Loucy (cell line): ENCODE measurements around the gene ISX.

Experiments
- H2AFZ ChIP-seq: fragments of 200-600 bp; sonication (generic); 2 replicates; pipeline ENCODE4 v1.6.0; 2016; ENCODE audit warnings: antibody characterized with exemption, mild to moderate bottlenecking, low read length, moderate library complexity
- H3F3A ChIP-seq: fragments of 200-600 bp; 2 replicates; pipeline ENCODE4 v1.6.0; 2016; ENCODE audit warnings: antibody characterized with exemption, low read depth, mild to moderate bottlenecking
- H3K27me3 ChIP-seq: fragments of 200-600 bp; sonication (generic); 2 replicates; pipeline ENCODE4 v1.6.1; 2014; ENCODE audit warnings: low read length, mild to moderate bottlenecking; ENCODE audit not compliant: insufficient read depth, poor library complexity, severe bottlenecking
- H3K36me3 ChIP-seq: fragments of 200-600 bp; sonication (generic); 2 replicates; pipeline ENCODE4 v1.6.1; 2016; ENCODE audit warnings: low read length; ENCODE audit not compliant: insufficient read depth
- H3K4me1 ChIP-seq: fragments of 200-600 bp; sonication (generic); 2 replicates; pipeline ENCODE4 v1.5.1; 2014; ENCODE audit warnings: low read length, mild to moderate bottlenecking; ENCODE audit not compliant: insufficient read depth, poor library complexity, severe bottlenecking
- H3K4me2 ChIP-seq: fragments of 200-600 bp; sonication (generic); 2 replicates; pipeline ENCODE4 v1.6.0; 2014; ENCODE audit warnings: antibody characterized with exemption, low read length, low read depth, mild to moderate bottlenecking; ENCODE audit not compliant: poor library complexity, severe bottlenecking
- H3K4me3 ChIP-seq: fragments of 200-600 bp; sonication (generic); 2 replicates; pipeline ENCODE4 v1.5.1; 2014; ENCODE audit warnings: low read length, mild to moderate bottlenecking, mixed read lengths; ENCODE audit not compliant: poor library complexity, severe bottlenecking
- H3K79me2 ChIP-seq: fragments of 200-600 bp; sonication (generic); 2 replicates; pipeline ENCODE4 v1.6.1; 2014; ENCODE audit warnings: low read length; ENCODE audit not compliant: insufficient read depth
- H3K9ac ChIP-seq: fragments of 200-600 bp; sonication (generic); 2 replicates; pipeline ENCODE4 v1.6.0; 2014; ENCODE audit warnings: mild to moderate bottlenecking, low read depth, low read length, moderate library complexity; ENCODE audit not compliant: poor library complexity, severe bottlenecking
- H3K9me2 ChIP-seq: fragments of 200-600 bp; sonication (generic); replicated peaks from 2 replicates; pipeline ENCODE4 v1.6.1; 2016; ENCODE audit warnings: low read depth, low read length, mixed read lengths
- H3K9me3 ChIP-seq: fragments of 200-600 bp; sonication (generic); 2 replicates; pipeline ENCODE4 v1.6.1; 2014; ENCODE audit warnings: mild to moderate bottlenecking, antibody characterized with exemption, low read length, low read depth; ENCODE audit not compliant: insufficient read depth
- H4K20me1 ChIP-seq: fragments of 200-600 bp; sonication (generic); 2 replicates; pipeline ENCODE4 v1.6.0; 2014; ENCODE audit warnings: antibody characterized with exemption, low read length, mild to moderate bottlenecking; ENCODE audit not compliant: insufficient read depth, poor library complexity, severe bottlenecking
- CTCF ChIP-seq: fragments of 200-600 bp; sonication (generic); conservative IDR thresholded peaks from 2 replicates; pipeline ENCODE4 v1.5.1; 2014; ENCODE audit warnings: mild to moderate bottlenecking, antibody characterized with exemption, low read length
- EZH2phosphoT487 ChIP-seq: fragments of 200-600 bp; IDR thresholded peaks from 2 replicates; pipeline ENCODE4 v1.6.1; 2018; ENCODE audit warnings: antibody characterized with exemption, mild to moderate bottlenecking, moderate library complexity, borderline replicate concordance

The ISX gene

GRCh38 chr22:35099883-35100282, 33.9 kb downstream of the ISX start:
- H3K4me1 ChIP-seq: no peaks in the 10 kb centered on the region
- no peaks in the 10 kb centered on the region for H3F3A ChIP-seq
- no peak overlapping the region for H3K4me3 ChIP-seq
- no peak overlapping the region for H3K9ac ChIP-seq
- no peak for TF ChIP-seq CTCF
- no peak for TF ChIP-seq EZH2phosphoT487
- no peaks in the 10 kb centered on the region for H3K79me2 ChIP-seq
- no peaks in the 10 kb centered on the region for H3K36me3 ChIP-seq
- H3K9me3 ChIP-seq: no peaks in the 10 kb centered on the region
- no peaks in the 10 kb centered on the region for H3K9me2 ChIP-seq
- no peaks in the 10 kb centered on the region for H4K20me1 ChIP-seq
- no peaks in the 10 kb centered on the region for H3K27me3 ChIP-seq
- H3K4me2 ChIP-seq: no peak overlapping the region
- no peak overlapping the region for H2AFZ ChIP-seq

DNA sequence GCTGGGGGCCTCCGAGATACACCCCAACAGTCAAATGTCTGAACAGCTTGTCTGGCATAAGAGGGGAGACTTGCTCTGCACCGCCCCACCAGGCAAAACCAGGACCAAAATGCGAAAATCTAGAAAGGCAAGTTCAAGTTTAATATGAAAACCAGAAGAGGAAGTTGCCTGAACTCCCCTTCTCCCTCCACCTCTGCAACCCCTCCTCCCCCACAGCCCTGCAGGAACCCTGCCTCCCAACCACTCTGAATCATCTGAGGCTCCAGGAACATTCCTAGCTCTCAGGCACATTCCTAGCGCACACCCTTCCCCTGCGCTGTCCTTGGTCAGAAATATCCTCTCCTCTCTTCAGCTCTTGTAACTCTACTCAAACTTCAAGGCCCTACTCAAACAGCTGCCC, 36.7 kb downstream of the ISX start:
- Histone ChIP-seq H3K4me1 (no peaks in the 10 kb centered on the region), H3K9me3 (no peaks in the 10 kb centered on the region), H4K20me1 (no peaks in the 10 kb centered on the region), H3K27me3 (no peaks in the 10 kb centered on the region), H3K9ac (no peak overlapping the region), H2AFZ (no peak overlapping the region), H3F3A (no peaks in the 10 kb centered on the region), H3K36me3 (no peaks in the 10 kb centered on the region), H3K9me2 (no peaks in the 10 kb centered on the region), H3K4me2 (no peak overlapping the region), H3K79me2 (no peaks in the 10 kb centered on the region), H3K4me3 (no peak overlapping the region)
- TF ChIP-seq CTCF: no peak
- TF ChIP-seq EZH2phosphoT487: no peak

GRCh38 chr22:35103761-35104160, 37.8 kb downstream of the ISX start:
- Histone ChIP-seq H4K20me1 (no peaks in the 10 kb centered on the region), H3K9me2 (no peaks in the 10 kb centered on the region), H3K4me1 (no peaks in the 10 kb centered on the region), H3K27me3 (no peaks in the 10 kb centered on the region), H3K9me3 (peaks cover 9% of the 10 kb centered on the region; the same call in 1 of the 2 replicates), H3K36me3 (no peaks in the 10 kb centered on the region), H3K4me2 (no peak overlapping the region), H3K79me2 (no peaks in the 10 kb centered on the region), H3K4me3 (no peak overlapping the region), H3F3A (no peaks in the 10 kb centered on the region), H2AFZ (no peak overlapping the region), H3K9ac (no peak overlapping the region)
- no peak for TF ChIP-seq CTCF
- no peak for TF ChIP-seq EZH2phosphoT487
